ENCODE data around the gene FGD6.
"Not testable (repeated sequence)": the region's sequence is repeated elsewhere in the genome, so short reads cannot be mapped to it uniquely, and the experiment has no call there.

Gene FGD6

GRCh38 chr12:95178136-95178535 lies 39.1 kb downstream of the FGD6 start:
- DNase-seq (ENCODE audit: low read depth in 2 of 2), result no peak

GRCh38 chr12:95177201-95177768 lies 40.0 kb downstream of the FGD6 start:
- DNase-seq (ENCODE audit: low read depth in 2 of 2), result no peak

- DNase-seq (ENCODE audit: low read depth in 2 of 2), result no peak
Measured at GRCh38 chr12:95173392-95174251, 43.6 kb downstream of the FGD6 start.

- DNase-seq (ENCODE audit: low read depth in 2 of 2), result no peak
Measured at GRCh38 chr12:95169368-95169767, 47.9 kb downstream of the FGD6 start.

GRCh38 chr12:95168746-95169145 lies 48.5 kb downstream of the FGD6 start:
- DNase-seq (ENCODE audit: low read depth in 2 of 2), result no peak

GRCh38 chr12:95164656-95165055 lies 52.6 kb downstream of the FGD6 start:
- no peak for DNase-seq (ENCODE audit: low read depth in 2 of 2)

- DNase-seq (ENCODE audit: low read depth in 2 of 2), result no peak
Measured at GRCh38 chr12:95158919-95159318, 58.3 kb downstream of the FGD6 start.

GRCh38 chr12:95151821-95152220 lies 65.4 kb downstream of the FGD6 start:
- no peak for DNase-seq (ENCODE audit: low read depth in 2 of 2)

GRCh38 chr12:95151406-95151805 lies 65.9 kb downstream of the FGD6 start:
- no peak for DNase-seq (ENCODE audit: low read depth in 2 of 2)

GRCh38 chr12:95150501-95150900 lies 66.8 kb downstream of the FGD6 start:
- no peak for DNase-seq (ENCODE audit: low read depth in 2 of 2)

GRCh38 chr12:95147866-95148265 lies 69.4 kb downstream of the FGD6 start:
- no peak for DNase-seq (ENCODE audit: low read depth in 2 of 2)

GRCh38 chr12:95146769-95147168 lies 70.5 kb downstream of the FGD6 start:
- DNase-seq (ENCODE audit: low read depth in 2 of 2), result no peak

- DNase-seq (ENCODE audit: low read depth in 2 of 2), result no peak
Measured at GRCh38 chr12:95143621-95144205, 73.6 kb downstream of the FGD6 start.

GRCh38 chr12:95142431-95143151 lies 74.7 kb downstream of the FGD6 start:
- no peak for DNase-seq (ENCODE audit: low read depth in 2 of 2)

GRCh38 chr12:95141310-95141709 lies 76.0 kb downstream of the FGD6 start:
- DNase-seq (ENCODE audit: low read depth in 2 of 2), result no peak

- not testable (repeated sequence) for DNase-seq (ENCODE audit: low read depth in 2 of 2)
Measured at GRCh38 chr12:95138031-95138430, 79.2 kb downstream of the FGD6 start.

- DNase-seq (ENCODE audit: low read depth in 2 of 2), result no peak
Measured at GRCh38 chr12:95136598-95136997, 80.7 kb downstream of the FGD6 start.

GRCh38 chr12:95134085-95134484 lies 83.2 kb downstream of the FGD6 start:
- no peak for DNase-seq (ENCODE audit: low read depth in 2 of 2)

GRCh38 chr12:95131589-95132340 lies 85.5 kb downstream of the FGD6 start:
- DNase-seq (ENCODE audit: low read depth in 2 of 2), result no peak

GRCh38 chr12:95130096-95130495 lies 87.2 kb downstream of the FGD6 start:
- DNase-seq (ENCODE audit: low read depth in 2 of 2), result no peak

- DNase-seq (ENCODE audit: low read depth in 2 of 2), result no peak
Measured at GRCh38 chr12:95129115-95129514, 88.2 kb downstream of the FGD6 start.

- DNase-seq (ENCODE audit: low read depth in 2 of 2), result no peak
Measured at GRCh38 chr12:95126736-95127135, 90.5 kb downstream of the FGD6 start.

Data from stimulated activated CD8-positive, alpha-beta memory T cell treated with anti-CD3 and anti-CD28 coated beads, Interleukin-2, amount 100 ng/mL, for 1 hour (primary cell).